Mesendoderm (in vitro differentiated cells): ENCODE measurements around the gene STPG3.
A peak's percentile ranks its signal among the peaks of the same experiment; 100 is the strongest.
"Not testable (repeated sequence)": the region's sequence is repeated elsewhere in the genome, so short reads cannot be mapped to it uniquely, and the experiment has no call there.

Experiments
- DNase-seq: peaks from one replicate; pipeline ENCODE4 v3.0.0; 2013
- H2AK5ac ChIP-seq: 2 replicates; pipeline ENCODE4 v1.6.1; 2013; ENCODE audit warnings: low read length, inconsistent platforms
- H2BK120ac ChIP-seq: 2 replicates; pipeline ENCODE4 v1.6.1; 2013; ENCODE audit warnings: low read depth, mild to moderate bottlenecking, low read length, moderate library complexity, mixed read lengths
- H2BK15ac ChIP-seq: replicated peaks from 2 replicates; pipeline ENCODE4 v1.6.1; 2013; ENCODE audit warnings: low read depth, mild to moderate bottlenecking, moderate library complexity
- H2BK5ac ChIP-seq: 2 replicates; pipeline ENCODE4 v1.6.1; 2013; ENCODE audit warnings: low read length, inconsistent platforms
- H3K18ac ChIP-seq: 2 replicates; pipeline ENCODE4 v1.6.1; 2013; ENCODE audit warnings: mild to moderate bottlenecking, low read length, mixed read lengths
- H3K23ac ChIP-seq: one replicate; pipeline ENCODE4 v1.6.1; 2013; ENCODE audit warnings: low read length
- H3K27ac ChIP-seq: 2 replicates; pipeline ENCODE4 v1.5.1; 2013; ENCODE audit warnings: low read depth, mild to moderate bottlenecking, inconsistent platforms, low read length, moderate library complexity
- H3K27me3 ChIP-seq: 2 replicates; pipeline ENCODE4 v1.6.1; 2013; ENCODE audit warnings: low read length, control low read depth, mild to moderate bottlenecking, inconsistent platforms; ENCODE audit not compliant: insufficient read depth, poor library complexity
- H3K36me3 ChIP-seq: 2 replicates; pipeline ENCODE4 v1.6.1; 2013; ENCODE audit warnings: low read length, inconsistent platforms; ENCODE audit not compliant: control insufficient read depth, insufficient read depth
- H3K4ac ChIP-seq: one replicate; pipeline ENCODE4 v1.6.1; 2013; ENCODE audit warnings: low read depth, mild to moderate bottlenecking, low read length, moderate library complexity
- H3K4me1 ChIP-seq: 2 replicates; pipeline ENCODE4 v1.6.1; 2013; ENCODE audit warnings: low read depth, low read length, inconsistent platforms; ENCODE audit not compliant: control insufficient read depth
- H3K4me2 ChIP-seq: 2 replicates; pipeline ENCODE4 v1.6.1; 2013; ENCODE audit warnings: low read length
- H3K4me3 ChIP-seq: 2 replicates; pipeline ENCODE4 v1.5.1; 2013; ENCODE audit warnings: mild to moderate bottlenecking, low read length
- H3K56ac ChIP-seq: one replicate; pipeline ENCODE4 v1.6.1; 2013; ENCODE audit warnings: low read length
- H3K79me1 ChIP-seq: 2 replicates; pipeline ENCODE4 v1.6.1; 2013; ENCODE audit warnings: low read length, inconsistent platforms
- H3K79me2 ChIP-seq: 2 replicates; pipeline ENCODE4 v1.6.1; 2013; ENCODE audit warnings: mild to moderate bottlenecking, low read length; ENCODE audit not compliant: control insufficient read depth, insufficient read depth
- H3K9ac ChIP-seq: 2 replicates; pipeline ENCODE4 v1.6.1; 2013; ENCODE audit warnings: low read length, inconsistent platforms
- H4K5ac ChIP-seq: one replicate; pipeline ENCODE4 v1.6.1; 2013; ENCODE audit warnings: low read length
- H4K8ac ChIP-seq: one replicate; pipeline ENCODE4 v1.6.1; 2013; ENCODE audit warnings: low read depth, mild to moderate bottlenecking, control low read depth, low read length, moderate library complexity
- WGBS: extraction: QIAGEN DNeasy Blood & Tissue Kit; methylation state at CpG from one replicate; pipeline ENCODE4 v1.1.7; 2013; ENCODE audit warnings: low lambda C conversion rate, missing lambda C conversion rate; ENCODE audit not compliant: insufficient coverage; ENCODE audit errors: extremely low coverage; 5-methylcytosine and 5-hydroxymethylcytosine counted together

Gene STPG3

DNA sequence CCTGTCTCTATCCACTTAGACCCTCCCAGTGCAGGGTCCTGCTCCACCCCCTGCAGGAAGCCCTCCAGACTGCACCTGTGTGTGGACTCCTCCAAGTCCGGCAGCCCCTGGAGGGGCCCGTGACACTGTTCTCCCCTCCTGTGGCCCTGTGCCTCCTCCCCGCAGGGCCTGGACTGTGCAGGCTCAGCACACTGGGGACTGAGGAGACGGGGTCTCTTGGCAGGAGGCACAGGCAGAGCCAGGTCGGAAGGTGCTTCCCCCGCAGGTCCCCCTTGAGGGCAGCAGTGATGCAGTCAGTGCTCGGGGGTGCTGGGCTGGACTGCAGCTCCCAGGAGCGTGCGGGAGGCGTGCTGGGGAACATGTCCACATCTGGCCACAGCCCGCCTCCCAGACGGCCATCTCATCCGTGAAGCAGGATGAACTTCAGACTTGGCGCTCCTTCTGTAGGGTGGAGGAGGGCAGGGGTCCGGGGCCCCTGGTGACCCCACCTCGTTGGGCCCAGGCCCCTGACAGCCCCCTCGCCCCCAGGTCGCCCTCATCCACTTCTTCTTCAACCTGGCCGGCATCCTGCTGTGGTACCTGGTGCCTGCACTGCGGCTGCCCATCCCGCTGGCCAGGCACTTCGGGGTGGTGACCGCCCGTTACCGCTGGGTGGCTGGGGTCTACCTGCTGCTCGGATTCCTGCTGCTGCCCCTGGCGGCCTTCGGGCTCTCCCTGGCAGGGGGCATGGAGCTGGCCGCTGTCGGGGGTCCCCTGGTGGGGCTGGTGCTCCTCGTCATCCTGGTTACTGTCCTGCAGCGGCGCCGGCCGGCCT is 15.5 kb upstream of the STPG3 start:
- Histone ChIP-seq H3K4me2 (no peak overlapping the region), H3K4ac (no peak overlapping the region), H3K56ac (no peak overlapping the region), H4K5ac (no peak overlapping the region), H3K79me1 (peaks cover 6% of the 10 kb centered on the region), H3K9ac (no peak overlapping the region), H3K27ac (no peak overlapping the region), H3K18ac (no peak overlapping the region), H2BK15ac (no peak overlapping the region), H2BK120ac (no peak overlapping the region), H3K4me1 (peaks cover 2% of the 10 kb centered on the region), H4K8ac (no peak overlapping the region), H2BK5ac (no peak overlapping the region), H3K23ac (no peak overlapping the region), H3K27me3 (no peaks in the 10 kb centered on the region), H2AK5ac (no peak overlapping the region), H3K79me2 (peaks cover 3% of the 10 kb centered on the region), H3K36me3 (no peaks in the 10 kb centered on the region), H3K4me3 (no peak overlapping the region)
- no CpG with 5 or more reads among the region's 35 CpGs for WGBS
- no peak for DNase-seq

DNA sequence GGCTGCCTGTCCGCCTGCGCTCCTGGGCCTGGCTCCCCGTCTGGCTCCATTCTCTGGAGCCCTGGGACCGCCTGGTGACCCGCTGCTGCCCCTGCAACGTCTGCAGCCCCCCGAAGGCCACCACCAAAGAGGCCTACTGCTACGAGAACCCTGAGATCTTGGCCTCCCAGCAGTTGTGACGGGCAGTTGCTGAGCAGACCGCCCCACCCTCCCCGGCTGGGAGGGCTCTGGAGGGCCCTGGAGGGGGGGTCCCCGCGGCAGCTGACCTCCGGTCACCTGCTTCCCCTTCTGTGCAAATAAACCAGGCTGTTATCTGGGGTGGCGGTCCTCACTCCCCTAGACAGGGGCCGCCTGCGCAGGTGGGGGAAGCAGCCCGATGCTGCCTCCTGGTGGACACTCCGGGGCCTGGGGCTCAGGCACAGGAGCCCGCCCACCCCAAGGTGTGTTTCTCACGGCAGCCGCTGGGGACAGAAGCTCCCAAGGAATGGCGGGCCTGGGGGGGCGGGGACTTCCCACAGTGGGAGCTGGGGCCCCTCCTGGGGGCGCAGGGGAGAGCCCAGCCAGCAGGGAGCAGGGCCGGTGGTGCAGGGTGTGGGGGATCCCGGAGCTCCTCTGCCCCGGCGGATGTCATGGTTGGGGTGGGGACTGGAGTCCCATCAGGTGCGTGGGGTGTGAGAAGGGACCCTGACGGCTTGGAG is 14.7 kb upstream of the STPG3 start:
- DNase-seq: peak; percentile 83
- H2BK120ac ChIP-seq: no peak overlapping the region
- no peak overlapping the region for H2AK5ac ChIP-seq
- H4K5ac ChIP-seq: no peak overlapping the region
- WGBS: no CpG with 5 or more reads among the region's 31 CpGs
- H4K8ac ChIP-seq: no peak overlapping the region
- H3K4me2 ChIP-seq: no peak overlapping the region
- no peak overlapping the region for H2BK15ac ChIP-seq
- no peak overlapping the region for H2BK5ac ChIP-seq
- peak overlapping the region; percentile 56 for H3K56ac ChIP-seq
- H3K9ac ChIP-seq: no peak overlapping the region
- H3K18ac ChIP-seq: no peak overlapping the region
- no peaks in the 10 kb centered on the region for H3K36me3 ChIP-seq
- peaks cover 2% of the 10 kb centered on the region for H3K4me1 ChIP-seq
- H3K23ac ChIP-seq: no peak overlapping the region
- H3K4me3 ChIP-seq: no peak overlapping the region
- H3K79me2 ChIP-seq: peaks cover 3% of the 10 kb centered on the region
- H3K27me3 ChIP-seq: no peaks in the 10 kb centered on the region
- peaks cover 6% of the 10 kb centered on the region for H3K79me1 ChIP-seq
- no peak overlapping the region for H3K4ac ChIP-seq
- H3K27ac ChIP-seq: no peak overlapping the region

DNA sequence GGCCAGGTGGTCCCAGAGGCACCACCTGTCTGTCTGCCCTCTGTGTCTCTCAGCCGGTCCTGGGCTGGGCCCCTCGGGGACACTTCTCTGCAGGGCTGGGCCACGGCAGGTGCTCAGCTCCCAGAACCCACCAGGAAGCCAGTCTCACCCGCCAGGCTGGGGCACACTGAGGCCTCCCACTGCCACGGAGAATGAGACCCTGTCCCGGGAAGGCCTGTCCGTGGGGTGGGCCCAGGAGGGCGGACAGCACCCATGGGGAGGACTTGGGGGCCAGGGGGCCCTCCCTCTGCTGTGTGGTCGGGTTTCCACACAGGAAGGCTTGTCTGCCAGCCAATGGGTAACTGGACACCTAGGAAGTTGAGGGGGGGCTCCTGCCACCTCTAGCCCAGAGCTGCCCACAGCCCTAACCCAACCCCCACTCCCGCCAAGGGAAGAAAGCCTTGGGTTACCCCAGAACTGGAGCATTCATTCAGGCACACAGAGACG is 14.1 kb upstream of the STPG3 start:
- Histone ChIP-seq H3K4ac (no peak overlapping the region), H3K27me3 (no peaks in the 10 kb centered on the region), H3K18ac (no peak overlapping the region), H3K27ac (no peak overlapping the region), H3K56ac (peak overlapping the region; percentile 56), H4K5ac (no peak overlapping the region), H2BK5ac (no peak overlapping the region), H4K8ac (no peak overlapping the region), H3K79me1 (peaks cover 6% of the 10 kb centered on the region), H2BK15ac (no peak overlapping the region), H3K36me3 (no peaks in the 10 kb centered on the region), H3K4me2 (no peak overlapping the region), H2AK5ac (no peak overlapping the region), H3K4me3 (no peak overlapping the region), H3K4me1 (peaks cover 2% of the 10 kb centered on the region), H3K23ac (no peak overlapping the region), H3K9ac (no peak overlapping the region), H3K79me2 (peaks cover 8% of the 10 kb centered on the region), H2BK120ac (no peak overlapping the region)
- WGBS: no CpG with 5 or more reads among the region's 11 CpGs
- no peak for DNase-seq

DNA sequence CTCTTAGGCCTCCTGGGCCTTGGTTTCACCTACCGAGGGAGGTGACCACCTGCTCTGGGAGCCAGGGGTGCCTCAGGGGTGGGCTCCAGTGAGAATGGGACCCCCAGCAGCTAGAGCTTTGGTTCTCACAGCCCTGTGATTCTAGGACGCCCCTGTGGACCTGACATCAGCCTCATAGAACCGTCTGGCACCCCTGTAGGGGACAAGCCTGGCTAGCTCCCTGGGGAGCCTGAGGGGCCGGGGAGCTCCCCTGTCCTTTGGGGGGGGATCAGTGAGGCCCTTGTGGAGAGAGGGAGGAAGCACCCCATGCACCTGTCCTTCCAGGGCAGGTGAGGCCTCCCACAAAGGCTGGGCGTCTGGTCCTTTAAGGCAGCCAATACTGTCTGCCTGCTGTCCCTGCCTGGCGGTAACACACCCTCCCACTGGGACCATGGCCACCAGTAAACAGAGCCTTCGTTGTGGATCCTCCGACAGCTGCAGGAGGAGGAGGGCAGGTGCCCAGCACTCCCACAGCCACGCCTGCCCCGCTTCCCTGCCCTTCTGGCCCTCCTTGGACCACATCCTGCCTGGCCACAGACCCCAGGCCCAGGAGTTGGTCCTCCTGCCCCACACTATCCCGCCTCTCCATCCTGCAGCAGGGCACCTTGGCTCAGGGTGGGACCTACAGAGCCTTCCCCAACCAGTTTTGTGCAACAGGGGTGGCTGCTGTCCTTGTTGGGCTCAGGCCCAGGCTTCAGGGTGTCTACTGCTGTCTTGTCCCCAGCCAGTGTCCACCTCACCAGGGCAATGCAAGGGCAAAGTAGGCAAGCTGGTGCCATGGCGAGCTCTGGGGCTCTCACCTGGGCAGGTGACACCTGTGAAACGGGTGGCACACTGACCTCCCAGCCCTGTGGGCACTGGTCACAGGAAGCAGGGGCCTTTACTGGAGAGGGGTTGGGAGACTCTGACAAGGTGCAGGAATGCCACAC is 13.0 kb upstream of the STPG3 start:
- peaks cover 6% of the 10 kb centered on the region for H3K36me3 ChIP-seq
- no peak overlapping the region for H3K18ac ChIP-seq
- H3K4ac ChIP-seq: no peak overlapping the region
- no peak overlapping the region for H2AK5ac ChIP-seq
- peaks cover 4% of the 10 kb centered on the region for H3K4me1 ChIP-seq
- H3K79me1 ChIP-seq: peaks cover 9% of the 10 kb centered on the region
- no peak overlapping the region for H3K27ac ChIP-seq
- H3K56ac ChIP-seq: peak overlapping the region; percentile 30
- no peak overlapping the region for H3K23ac ChIP-seq
- H3K4me2 ChIP-seq: no peak overlapping the region
- H3K27me3 ChIP-seq: no peaks in the 10 kb centered on the region
- H2BK15ac ChIP-seq: no peak overlapping the region
- no peak overlapping the region for H3K4me3 ChIP-seq
- H3K79me2 ChIP-seq: peaks cover 17% of the 10 kb centered on the region
- H4K5ac ChIP-seq: no peak overlapping the region
- DNase-seq: no peak
- WGBS: no CpG with 5 or more reads among the region's 13 CpGs
- no peak overlapping the region for H2BK120ac ChIP-seq
- no peak overlapping the region for H4K8ac ChIP-seq
- H2BK5ac ChIP-seq: no peak overlapping the region
- H3K9ac ChIP-seq: no peak overlapping the region

DNA sequence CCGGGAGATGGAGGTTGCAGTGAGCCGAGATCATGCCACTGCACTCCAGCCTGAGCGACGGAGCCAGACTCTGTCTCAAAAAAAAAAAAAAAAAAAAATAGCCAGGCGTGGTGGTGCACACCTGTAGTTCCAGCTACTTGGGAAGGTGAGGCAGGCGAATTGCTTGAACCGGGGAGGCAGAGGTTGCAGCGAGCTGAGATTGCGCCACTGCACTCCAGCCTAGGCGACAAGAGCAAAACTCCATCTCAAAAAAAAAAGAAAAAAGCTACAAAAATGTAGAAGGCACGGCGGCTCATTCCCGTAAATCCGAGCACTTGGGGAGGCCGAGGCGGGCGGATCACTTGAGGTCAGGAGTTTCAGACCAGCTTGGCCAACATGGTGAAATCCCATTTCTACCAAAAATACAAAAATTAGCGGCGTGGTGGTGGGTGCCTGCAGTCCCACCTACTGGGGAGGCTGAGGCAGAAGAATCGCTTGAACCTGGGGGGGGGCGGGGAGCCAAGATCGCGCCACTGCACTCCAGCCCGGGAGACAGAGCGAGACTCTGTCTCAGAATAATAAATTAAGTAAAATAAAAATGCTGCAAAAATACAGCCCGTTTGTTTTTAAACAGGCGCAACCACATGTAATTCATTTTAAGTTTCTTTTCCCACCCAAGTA is 11.4 kb upstream of the STPG3 start:
- H3K27ac ChIP-seq: peak overlapping the region; percentile 98
- H3K79me2 ChIP-seq: peaks cover 18% of the 10 kb centered on the region
- not testable (repeated sequence) for H3K4ac ChIP-seq, H2AK5ac ChIP-seq, H3K27me3 ChIP-seq, H4K5ac ChIP-seq, H3K23ac ChIP-seq, DNase-seq, H2BK5ac ChIP-seq, H2BK15ac ChIP-seq, H2BK120ac ChIP-seq, H3K79me1 ChIP-seq, H4K8ac ChIP-seq, H3K36me3 ChIP-seq
- H3K4me1 ChIP-seq: peaks cover 14% of the 10 kb centered on the region
- peak overlapping the region; percentile 54 for H3K18ac ChIP-seq
- no CpG with 5 or more reads among the region's 27 CpGs for WGBS
- peak overlapping the region; percentile 99 for H3K9ac ChIP-seq
- H3K4me2 ChIP-seq: peak overlapping the region; percentile 87
- H3K4me3 ChIP-seq: peak overlapping the region; percentile 83
- H3K56ac ChIP-seq: peak overlapping the region; percentile 99
